SK-N-MC (cell line): ENCODE results near the gene HDAC4.

ENCODE experiments used
- FOXP2 ChIP-seq: optimal IDR thresholded peaks from 2 replicates; pipeline ENCODE3; 2011; ENCODE audit warnings: mild to moderate bottlenecking, moderate library complexity; ENCODE audit not compliant: insufficient read depth; ENCODE audit errors: extremely low read length, control extremely low read depth
- POLR2AphosphoS5 ChIP-seq: IDR thresholded peaks from 2 replicates; pipeline ENCODE4 v1.6.1; 2012; ENCODE audit warnings: mild to moderate bottlenecking, low read depth, low read length, borderline replicate concordance

DNA sequence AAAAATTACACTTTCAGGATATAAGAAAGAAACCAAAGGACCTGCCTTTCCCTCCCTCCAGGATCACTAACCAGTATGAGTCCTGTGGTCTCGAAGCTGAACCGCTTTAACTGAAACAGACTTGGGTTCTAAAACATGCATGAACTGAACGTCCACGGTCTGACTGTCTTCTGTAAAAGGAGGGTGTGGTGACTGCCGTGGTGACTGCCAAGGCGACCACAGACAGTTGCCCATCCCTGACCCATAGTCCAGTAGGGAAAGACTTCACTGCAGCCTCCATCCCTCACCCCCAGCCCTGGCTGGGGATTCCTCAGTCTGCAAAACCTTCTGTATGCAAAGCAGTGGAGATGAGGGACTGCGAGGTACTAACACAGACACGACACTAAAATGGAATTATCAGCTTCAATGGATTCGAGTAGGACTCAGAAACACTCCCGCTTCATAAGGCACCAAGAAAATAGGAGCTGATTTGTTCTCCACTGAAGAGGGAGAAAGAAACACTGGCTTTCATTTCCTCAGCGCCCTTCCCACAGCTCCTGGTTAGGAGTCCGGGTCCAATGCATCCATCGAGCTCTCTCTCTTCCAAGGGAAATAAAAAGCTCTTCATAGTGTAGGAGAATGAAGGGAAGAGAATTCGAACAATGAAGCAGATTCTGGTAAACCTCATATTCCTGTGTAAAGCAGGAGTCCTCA is 197.2 kb downstream of the HDAC4 start:
- TF ChIP-seq FOXP2 (no peak), POLR2AphosphoS5 (no peak)
